Measurements from ENCODE around the gene TBC1D5.

DNA sequence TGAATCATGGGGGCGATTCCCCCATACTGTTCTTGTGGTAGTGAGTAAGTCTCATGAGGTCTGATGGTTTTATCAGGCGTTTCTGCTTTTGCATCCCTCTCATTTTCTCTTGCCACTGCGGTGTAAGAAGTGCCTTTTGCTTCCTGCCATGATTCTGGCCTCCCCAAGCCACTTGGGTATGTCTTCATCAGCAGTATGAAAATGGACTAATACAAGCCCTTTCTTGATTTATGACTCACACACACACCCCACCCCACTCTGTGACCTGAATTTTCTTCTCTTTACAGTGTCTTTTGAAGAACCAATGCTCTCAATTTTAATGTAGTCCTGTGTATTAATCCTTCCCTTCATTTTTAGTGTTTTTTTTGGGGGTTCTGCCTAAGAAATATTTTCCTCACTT is 612.9 kb downstream of the TBC1D5 start:
- TF ChIP-seq CTCF (IDR thresholded peaks at IDR 0.05) (no peak), SIN3A (IDR thresholded peaks at IDR 0.05; ENCODE audit: borderline replicate concordance, insufficient read depth, low read depth, low read length) (no peak), POLR2AphosphoS5 (IDR thresholded peaks at IDR 0.05; ENCODE audit: low read depth, low read length) (no peak), TCF7L2 (IDR thresholded peaks at IDR 0.05; ENCODE audit: low read depth, low read length) (no peak)
- TF ChIP-seq, protein P1, sequence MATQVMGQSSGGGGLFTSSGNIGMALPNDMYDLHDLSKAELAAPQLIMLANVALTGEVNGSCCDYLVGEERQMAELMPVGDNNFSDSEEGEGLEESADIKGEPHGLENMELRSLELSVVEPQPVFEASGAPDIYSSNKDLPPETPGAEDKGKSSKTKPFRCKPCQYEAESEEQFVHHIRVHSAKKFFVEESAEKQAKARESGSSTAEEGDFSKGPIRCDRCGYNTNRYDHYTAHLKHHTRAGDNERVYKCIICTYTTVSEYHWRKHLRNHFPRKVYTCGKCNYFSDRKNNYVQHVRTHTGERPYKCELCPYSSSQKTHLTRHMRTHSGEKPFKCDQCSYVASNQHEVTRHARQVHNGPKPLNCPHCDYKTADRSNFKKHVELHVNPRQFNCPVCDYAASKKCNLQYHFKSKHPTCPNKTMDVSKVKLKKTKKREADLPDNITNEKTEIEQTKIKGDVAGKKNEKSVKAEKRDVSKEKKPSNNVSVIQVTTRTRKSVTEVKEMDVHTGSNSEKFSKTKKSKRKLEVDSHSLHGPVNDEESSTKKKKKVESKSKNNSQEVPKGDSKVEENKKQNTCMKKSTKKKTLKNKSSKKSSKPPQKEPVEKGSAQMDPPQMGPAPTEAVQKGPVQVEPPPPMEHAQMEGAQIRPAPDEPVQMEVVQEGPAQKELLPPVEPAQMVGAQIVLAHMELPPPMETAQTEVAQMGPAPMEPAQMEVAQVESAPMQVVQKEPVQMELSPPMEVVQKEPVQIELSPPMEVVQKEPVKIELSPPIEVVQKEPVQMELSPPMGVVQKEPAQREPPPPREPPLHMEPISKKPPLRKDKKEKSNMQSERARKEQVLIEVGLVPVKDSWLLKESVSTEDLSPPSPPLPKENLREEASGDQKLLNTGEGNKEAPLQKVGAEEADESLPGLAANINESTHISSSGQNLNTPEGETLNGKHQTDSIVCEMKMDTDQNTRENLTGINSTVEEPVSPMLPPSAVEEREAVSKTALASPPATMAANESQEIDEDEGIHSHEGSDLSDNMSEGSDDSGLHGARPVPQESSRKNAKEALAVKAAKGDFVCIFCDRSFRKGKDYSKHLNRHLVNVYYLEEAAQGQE (IDR thresholded peaks at IDR 0.05; ENCODE audit: insufficient read depth in 1 of 2, low read depth in 2 of 2, low read length in 1 of 2) = no peak

Data from Panc1 (cell line).